SU-DHL-6 (cell line): ENCODE results near the gene BRSK2.

ENCODE experiments used
- H2AFZ ChIP-seq: fragments of 200-600 bp; sonication (generic); 2 replicates; pipeline ENCODE4 v1.6.1; 2014; ENCODE audit warnings: low read depth, mild to moderate bottlenecking, moderate library complexity, mixed read lengths, antibody characterized with exemption, low read length; ENCODE audit not compliant: severe bottlenecking
- H3F3A ChIP-seq: fragments of 200-600 bp; shearing (Covaris generic); 2 replicates; pipeline ENCODE4 v1.6.0; 2016; ENCODE audit warnings: antibody characterized with exemption, mild to moderate bottlenecking; ENCODE audit not compliant: insufficient read depth
- H3K27ac ChIP-seq: fragments of 200-600 bp; sonication (generic); 2 replicates; pipeline ENCODE4 v1.5.1; 2016; ENCODE audit warnings: low read depth, mild to moderate bottlenecking, low read length, moderate library complexity, mixed read lengths
- H3K27me3 ChIP-seq: fragments of 200-600 bp; sonication (generic), shearing (Covaris generic); 2 replicates; pipeline ENCODE4 v1.6.0; 2014; ENCODE audit warnings: mild to moderate bottlenecking, low read length
- H3K36me3 ChIP-seq: fragments of 200-600 bp; sonication (generic); 2 replicates; pipeline ENCODE4 v1.6.1; 2014; ENCODE audit warnings: mild to moderate bottlenecking, low read length, mixed read lengths
- H3K4me2 ChIP-seq: fragments of 300-600, 200-600 bp; shearing (Covaris generic), sonication (generic); 2 replicates; pipeline ENCODE4 v1.6.0; 2014; ENCODE audit warnings: low read length, low read depth, mild to moderate bottlenecking; ENCODE audit not compliant: poor library complexity, severe bottlenecking
- H3K4me3 ChIP-seq: fragments of 200-600 bp; sonication (generic); 2 replicates; pipeline ENCODE4 v1.5.1; 2014; ENCODE audit warnings: antibody characterized with exemption, low read length, mild to moderate bottlenecking, mixed read lengths; ENCODE audit not compliant: insufficient read depth, poor library complexity, severe bottlenecking
- H3K79me2 ChIP-seq: fragments of 200-600 bp; sonication (generic); 2 replicates; pipeline ENCODE4 v1.6.1; 2014; ENCODE audit warnings: mild to moderate bottlenecking, low read length, moderate library complexity; ENCODE audit not compliant: insufficient read depth
- H3K9ac ChIP-seq: fragments of 200-600 bp; sonication (generic); 2 replicates; pipeline ENCODE4 v1.7.0; 2014; ENCODE audit warnings: mild to moderate bottlenecking, low read length
- H3K9me2 ChIP-seq: fragments of 200-600 bp; sonication (generic); replicated peaks from 2 replicates; pipeline ENCODE4 v1.6.1; 2014; ENCODE audit warnings: low read length; ENCODE audit not compliant: insufficient read depth
- H3K9me3 ChIP-seq: fragments of 200-600 bp; sonication (generic); 2 replicates; pipeline ENCODE4 v1.6.1; 2014; ENCODE audit warnings: low read length, mixed read lengths; ENCODE audit not compliant: insufficient read depth
- H4K20me1 ChIP-seq: fragments of 200-600 bp; sonication (generic); 2 replicates; pipeline ENCODE4 v1.6.1; 2014; ENCODE audit warnings: low read depth, mild to moderate bottlenecking, antibody characterized with exemption, low read length, moderate library complexity, mixed read lengths
- EZH2phosphoT487 ChIP-seq: fragments of 200-600 bp; sonication (generic), shearing (Covaris generic); conservative IDR thresholded peaks from 2 replicates; pipeline ENCODE4 v1.6.1; 2018; ENCODE audit warnings: mild to moderate bottlenecking, antibody characterized with exemption, low read length, moderate library complexity, mixed read lengths
- TF ChIP-seq, protein P1 (sequence below): fragments of 200-600 bp; sonication (generic); IDR thresholded peaks from one replicate; pipeline ENCODE4 v1.5.1; 2017; ENCODE audit warnings: antibody characterized with exemption, mild to moderate bottlenecking, low read length, moderate library complexity; ENCODE audit not compliant: insufficient read depth, poor library complexity, severe bottlenecking

Gene BRSK2

DNA sequence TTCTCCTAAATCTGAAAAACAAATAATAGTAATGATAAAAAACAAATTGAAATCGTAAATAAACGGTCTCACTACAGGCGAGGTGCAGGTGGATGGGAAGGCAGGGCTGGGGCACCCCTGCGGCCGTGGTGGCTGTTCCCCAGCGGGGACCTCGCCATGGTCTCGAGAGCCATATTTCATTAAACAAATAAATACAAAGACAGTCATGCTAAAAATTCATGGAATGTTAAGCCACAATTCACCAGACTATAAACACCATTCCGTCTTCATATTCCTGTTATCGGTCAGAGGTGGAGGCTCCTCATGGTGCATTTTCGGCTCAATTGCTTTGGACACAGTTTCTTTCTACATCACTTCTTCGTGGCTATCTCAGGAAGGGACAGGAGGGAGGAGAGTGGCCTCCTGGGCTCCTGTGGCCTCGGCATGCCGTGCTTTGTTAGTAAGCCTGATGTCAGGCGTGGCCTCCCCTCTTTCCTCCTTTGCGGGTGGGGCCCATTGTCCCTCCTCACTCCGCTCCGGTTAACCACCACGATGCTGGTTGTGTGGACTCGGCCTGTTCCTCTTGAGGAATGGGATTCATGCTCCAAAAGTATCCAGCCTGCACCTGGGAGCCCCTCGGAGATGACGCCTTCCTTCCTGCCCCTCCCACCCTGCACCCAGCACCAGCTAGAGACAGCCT lies 16.1 kb upstream of the BRSK2 start:
- no peak overlapping the region for H2AFZ ChIP-seq
- H3K9ac ChIP-seq: no peak overlapping the region
- H3K27me3 ChIP-seq: no peaks in the 10 kb centered on the region
- H3K4me3 ChIP-seq: no peak overlapping the region
- TF ChIP-seq, protein P1, sequence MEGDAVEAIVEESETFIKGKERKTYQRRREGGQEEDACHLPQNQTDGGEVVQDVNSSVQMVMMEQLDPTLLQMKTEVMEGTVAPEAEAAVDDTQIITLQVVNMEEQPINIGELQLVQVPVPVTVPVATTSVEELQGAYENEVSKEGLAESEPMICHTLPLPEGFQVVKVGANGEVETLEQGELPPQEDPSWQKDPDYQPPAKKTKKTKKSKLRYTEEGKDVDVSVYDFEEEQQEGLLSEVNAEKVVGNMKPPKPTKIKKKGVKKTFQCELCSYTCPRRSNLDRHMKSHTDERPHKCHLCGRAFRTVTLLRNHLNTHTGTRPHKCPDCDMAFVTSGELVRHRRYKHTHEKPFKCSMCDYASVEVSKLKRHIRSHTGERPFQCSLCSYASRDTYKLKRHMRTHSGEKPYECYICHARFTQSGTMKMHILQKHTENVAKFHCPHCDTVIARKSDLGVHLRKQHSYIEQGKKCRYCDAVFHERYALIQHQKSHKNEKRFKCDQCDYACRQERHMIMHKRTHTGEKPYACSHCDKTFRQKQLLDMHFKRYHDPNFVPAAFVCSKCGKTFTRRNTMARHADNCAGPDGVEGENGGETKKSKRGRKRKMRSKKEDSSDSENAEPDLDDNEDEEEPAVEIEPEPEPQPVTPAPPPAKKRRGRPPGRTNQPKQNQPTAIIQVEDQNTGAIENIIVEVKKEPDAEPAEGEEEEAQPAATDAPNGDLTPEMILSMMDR: no peak
- no peak for TF ChIP-seq EZH2phosphoT487
- H3K79me2 ChIP-seq: no peaks in the 10 kb centered on the region
- no peaks in the 10 kb centered on the region for H3K9me3 ChIP-seq
- H3K36me3 ChIP-seq: no peaks in the 10 kb centered on the region
- H4K20me1 ChIP-seq: no peaks in the 10 kb centered on the region
- no peak overlapping the region for H3K4me2 ChIP-seq
- no peaks in the 10 kb centered on the region for H3K9me2 ChIP-seq
- no peaks in the 10 kb centered on the region for H3F3A ChIP-seq
- H3K27ac ChIP-seq: no peak overlapping the region

DNA sequence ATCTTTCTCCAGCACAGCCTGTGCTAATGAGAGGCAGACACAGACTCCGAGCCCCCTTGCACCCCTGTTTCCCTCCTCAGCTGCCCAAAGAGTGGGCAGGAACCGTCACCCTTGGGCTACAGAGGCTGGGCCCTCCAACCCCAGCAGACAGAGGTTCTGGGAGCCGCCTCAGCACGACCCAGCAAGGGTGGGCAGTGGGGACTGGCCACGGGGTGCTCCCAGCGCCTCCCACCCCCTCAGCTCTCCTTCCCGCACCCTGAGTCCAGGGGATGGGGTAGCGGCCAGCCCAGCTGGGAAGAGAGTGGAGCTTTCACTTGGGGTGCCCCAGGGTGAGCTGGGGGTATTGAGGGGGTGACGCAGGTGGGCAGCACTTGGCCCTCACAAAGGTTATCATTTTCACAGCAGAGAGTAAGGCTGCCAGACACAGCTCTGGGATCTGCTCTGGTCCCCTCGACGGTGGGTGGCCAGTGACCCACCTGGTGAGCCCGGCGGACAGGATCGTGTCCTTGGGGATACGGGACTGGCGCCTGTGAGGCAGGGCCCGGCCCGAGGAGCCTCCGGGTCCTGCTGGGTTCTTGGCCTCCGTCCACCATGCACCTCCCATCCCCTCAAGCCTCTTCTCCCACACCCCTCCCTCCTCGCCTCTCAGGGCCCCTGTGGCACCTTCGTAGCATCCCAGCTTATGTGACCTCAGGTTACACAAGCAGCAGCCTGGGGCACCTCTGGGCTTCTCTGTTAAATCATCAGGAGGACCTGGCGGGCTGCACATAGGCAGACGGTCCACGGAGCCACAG lies 14.4 kb upstream of the BRSK2 start:
- H3K9me3 ChIP-seq: no peaks in the 10 kb centered on the region
- H3K9ac ChIP-seq: no peak overlapping the region
- H3K27me3 ChIP-seq: no peaks in the 10 kb centered on the region
- H3K79me2 ChIP-seq: no peaks in the 10 kb centered on the region
- no peak overlapping the region for H3K27ac ChIP-seq
- no peaks in the 10 kb centered on the region for H3F3A ChIP-seq
- H2AFZ ChIP-seq: no peak overlapping the region
- H3K4me2 ChIP-seq: no peak overlapping the region
- H3K9me2 ChIP-seq: no peaks in the 10 kb centered on the region
- no peaks in the 10 kb centered on the region for H3K36me3 ChIP-seq
- no peak overlapping the region for H3K4me3 ChIP-seq
- TF ChIP-seq EZH2phosphoT487: no peak
- TF ChIP-seq, protein P1: no peak
- no peaks in the 10 kb centered on the region for H4K20me1 ChIP-seq

DNA sequence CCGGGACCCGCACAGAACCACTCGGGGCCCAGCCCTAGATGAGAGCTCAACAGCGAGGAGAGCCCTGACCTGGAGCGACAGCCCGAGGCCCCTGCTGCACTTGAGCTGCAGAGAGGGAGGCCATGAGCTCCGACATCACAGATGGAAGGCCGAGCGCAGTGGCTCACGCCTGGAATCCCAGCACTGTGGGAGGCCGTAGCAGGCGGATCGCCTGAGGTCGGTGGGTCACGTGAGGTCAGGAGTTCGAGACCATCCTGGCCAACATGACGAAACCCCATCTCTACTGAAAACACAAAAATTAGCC lies 13.8 kb upstream of the BRSK2 start:
- no peak overlapping the region for H3K4me3 ChIP-seq

More for the DNA sequence above, 13.8 kb upstream of the BRSK2 start:
- H3K27me3 ChIP-seq: no peaks in the 10 kb centered on the region
- H3K79me2 ChIP-seq: no peaks in the 10 kb centered on the region
- H3K9me2 ChIP-seq: no peaks in the 10 kb centered on the region
- no peaks in the 10 kb centered on the region for H4K20me1 ChIP-seq
- no peak overlapping the region for H2AFZ ChIP-seq
- no peaks in the 10 kb centered on the region for H3K36me3 ChIP-seq
- H3K27ac ChIP-seq: no peak overlapping the region
- no peak overlapping the region for H3K9ac ChIP-seq
- H3F3A ChIP-seq: no peaks in the 10 kb centered on the region
- H3K4me2 ChIP-seq: no peak overlapping the region
- no peaks in the 10 kb centered on the region for H3K9me3 ChIP-seq
- TF ChIP-seq, protein P1: no peak
- TF ChIP-seq EZH2phosphoT487: no peak
